GM21723 (cell line): Measurements from ENCODE around the gene NUDCD3.

Experiments used
- ATAC-seq: cut with Tn5 transposase; IDR thresholded peaks from one replicate; pipeline ENCODE4 v1.9.1; 2021; ENCODE audit warnings: mild to moderate bottlenecking, moderate library complexity; ENCODE audit not compliant: unreplicated experiment

Gene NUDCD3

GRCh38 chr7:44386139-44386913 lies 104.1 kb downstream of the NUDCD3 start:
- no peak for ATAC-seq

- ATAC-seq, result no peak
Measured at GRCh38 chr7:44385434-44386138, 104.9 kb downstream of the NUDCD3 start.

- ATAC-seq, result no peak
Measured at GRCh38 chr7:44384586-44385433, 105.6 kb downstream of the NUDCD3 start.

- ATAC-seq, result no peak
Measured at GRCh38 chr7:44383566-44383965, 106.9 kb downstream of the NUDCD3 start.

- no peak for ATAC-seq
Measured at GRCh38 chr7:44382459-44383265, 107.8 kb downstream of the NUDCD3 start.

GRCh38 chr7:44381494-44382220 lies 108.8 kb downstream of the NUDCD3 start:
- no peak for ATAC-seq

- ATAC-seq, result no peak
Measured at GRCh38 chr7:44380831-44381493, 109.5 kb downstream of the NUDCD3 start.

GRCh38 chr7:44380189-44380830 lies 110.1 kb downstream of the NUDCD3 start:
- ATAC-seq, result no peak

GRCh38 chr7:44379366-44380188 lies 110.9 kb downstream of the NUDCD3 start:
- no peak for ATAC-seq

- no peak for ATAC-seq
Measured at GRCh38 chr7:44378744-44379143, 111.7 kb downstream of the NUDCD3 start.

- ATAC-seq, result peak; percentile 85
Measured at GRCh38 chr7:44377681-44378421, 112.6 kb downstream of the NUDCD3 start.

GRCh38 chr7:44377134-44377463 lies 113.4 kb downstream of the NUDCD3 start:
- ATAC-seq, result no peak

GRCh38 chr7:44376429-44377133 lies 113.9 kb downstream of the NUDCD3 start:
- no peak for ATAC-seq

- ATAC-seq, result no peak
Measured at GRCh38 chr7:44375926-44376342, 114.5 kb downstream of the NUDCD3 start.

- no peak for ATAC-seq
Measured at GRCh38 chr7:44375236-44375699, 115.2 kb downstream of the NUDCD3 start.

GRCh38 chr7:44374007-44374763 lies 116.3 kb downstream of the NUDCD3 start:
- no peak for ATAC-seq
